Smooth muscle cell (in vitro differentiated cells): Measurements from ENCODE around the gene AKT1. TPM values are rescaled to one million over a fixed set of nuclear protein-coding genes. Genes with fewer than 3 reads are reported as not detected.
A peak's percentile ranks its signal among the peaks of the same experiment; 100 is the strongest.
"Not testable (repeated sequence)": the region's sequence is repeated elsewhere in the genome, so short reads cannot be mapped to it uniquely, and the experiment has no call there.

Experiments used
- DNase-seq: peaks from one replicate; lab custom pipeline; 2025; ENCODE audit not compliant: unreplicated experiment; lab: John Stamatoyannopoulos, UW
- H2AFZ ChIP-seq: fragments of 200-600 bp; sonication (generic); 2 replicates; pipeline ENCODE4 v1.6.0; 2016; ENCODE audit warnings: antibody characterized with exemption, low read depth, mild to moderate bottlenecking
- H3F3A ChIP-seq: fragments of 200-600 bp; sonication (generic); 2 replicates; pipeline ENCODE4 v1.6.0; 2017; ENCODE audit warnings: antibody characterized with exemption, low read depth
- H3K27ac ChIP-seq: fragments of 200-600 bp; sonication (generic); 2 replicates; pipeline ENCODE4 v1.5.1; 2016; ENCODE audit warnings: low read depth, mild to moderate bottlenecking
- H3K27me3 ChIP-seq: fragments of 200-600 bp; sonication (generic); 2 replicates; pipeline ENCODE4 v1.6.1; 2016; ENCODE audit warnings: low read depth, mild to moderate bottlenecking
- H3K36me3 ChIP-seq: fragments of 200-600 bp; sonication (generic); 2 replicates; pipeline ENCODE4 v1.5.1; 2016; ENCODE audit warnings: low read depth
- H3K4me1 ChIP-seq: fragments of 200-600 bp; sonication (generic); 2 replicates; pipeline ENCODE4 v1.5.1; 2016; ENCODE audit warnings: low read depth
- H3K4me2 ChIP-seq: fragments of 200-600 bp; sonication (generic); 2 replicates; pipeline ENCODE4 v1.6.0; 2016; ENCODE audit warnings: mild to moderate bottlenecking
- H3K4me3 ChIP-seq: fragments of 200-600 bp; sonication (generic); 2 replicates; pipeline ENCODE4 v1.5.1; 2016; ENCODE audit warnings: mild to moderate bottlenecking
- H3K79me2 ChIP-seq: fragments of 200-600 bp; sonication (generic); 2 replicates; pipeline ENCODE4 v1.6.0; 2016; ENCODE audit warnings: low read depth, mild to moderate bottlenecking
- H3K9ac ChIP-seq: fragments of 200-600 bp; sonication (generic); 2 replicates; pipeline ENCODE4 v1.6.0; 2016; ENCODE audit warnings: low read depth
- H3K9me3 ChIP-seq: fragments of 200-600 bp; sonication (generic); replicated peaks from 2 replicates; pipeline ENCODE4 v1.5.1; 2016; ENCODE audit warnings: low read depth
- H4K20me1 ChIP-seq: fragments of 200-600 bp; sonication (generic); 2 replicates; pipeline ENCODE4 v1.6.0; 2016; ENCODE audit warnings: low read depth
- CTCF ChIP-seq: fragments of 200-600 bp; sonication (generic); IDR thresholded peaks from 2 replicates; pipeline ENCODE4 v1.5.1; 2017; ENCODE audit warnings: borderline replicate concordance, mild to moderate bottlenecking, antibody characterized with exemption; ENCODE audit not compliant: insufficient read depth, poor library complexity, severe bottlenecking
- WGBS: methylation state at CpG from one replicate; pipeline ENCODE4 v1.1.7; 2016; ENCODE audit warnings: low lambda C conversion rate; 5-methylcytosine and 5-hydroxymethylcytosine counted together
- polyA plus RNA-seq: library from polyadenylated mRNA; unstranded; fragments of >200 nt; fragmentation: Nextera tagmentation; extraction: Ambion mirVana; gene quantifications from 2 replicates; pipeline ENCODE4 v1.2.1, GENCODE V29; 2016
- total RNA-seq: library from RNA; depleted of rRNA; stranded (reverse); fragments of >200 nt; gene quantifications from 2 replicates; pipeline ENCODE4 v1.2.3, GENCODE V29; 2014

AKT1 gene
- total and polyA plus RNA-seq, 2 experiments from 2014 or later, result 99.9 to 189 TPM

- Histone ChIP-seq H3F3A (no peaks in the 10 kb centered on the region), H3K36me3 (no peaks in the 10 kb centered on the region), H3K4me2 (peak overlapping the region; percentile 89), H3K27me3 (no peaks in the 10 kb centered on the region), H3K9ac (peak overlapping the region; percentile 69), H3K4me3 (peak overlapping the region; percentile 71), H2AFZ (peak overlapping the region; percentile 87), H3K79me2 (peaks cover 34% of the 10 kb centered on the region), H3K27ac (peak overlapping the region; percentile 76), H3K4me1 (peaks cover 7% of the 10 kb centered on the region), H3K9me3 (no peaks in the 10 kb centered on the region), H4K20me1 (peaks cover 39% of the 10 kb centered on the region)
- DNase-seq, result no peak
- 19% methylated on average over 10 of the region's 21 CpGs for WGBS
- no peak for TF ChIP-seq CTCF
Observed at GRCh38 chr14:104752423-104752734, 43.2 kb downstream of the AKT1 start.

GRCh38 chr14:104751539-104752422, 43.8 kb downstream of the AKT1 start:
- DNase-seq, result no peak
- no peaks in the 10 kb centered on the region for H3F3A ChIP-seq
- H3K4me1 ChIP-seq, result peaks cover 7% of the 10 kb centered on the region
- H2AFZ ChIP-seq, result peak overlapping the region; percentile 87
- no peaks in the 10 kb centered on the region for H3K27me3 ChIP-seq
- 93% methylated on average over 84 of the region's 90 CpGs for WGBS
- no peak for TF ChIP-seq CTCF
- peak overlapping the region; percentile 76 for H3K27ac ChIP-seq
- H3K9me3 ChIP-seq, result no peaks in the 10 kb centered on the region
- peaks cover 33% of the 10 kb centered on the region for H4K20me1 ChIP-seq
- peak overlapping the region; percentile 89 for H3K4me2 ChIP-seq
- peaks cover 34% of the 10 kb centered on the region for H3K79me2 ChIP-seq
- H3K9ac ChIP-seq, result peak overlapping the region; percentile 69
- H3K4me3 ChIP-seq, result peak overlapping the region; percentile 71
- H3K36me3 ChIP-seq, result no peaks in the 10 kb centered on the region

GRCh38 chr14:104750753-104751057, 44.8 kb downstream of the AKT1 start:
- H4K20me1 ChIP-seq, result peaks cover 22% of the 10 kb centered on the region
- not testable (repeated sequence) for H3K4me3 ChIP-seq, H3K4me2 ChIP-seq, H3K27me3 ChIP-seq, DNase-seq, H3K4me1 ChIP-seq, H3K36me3 ChIP-seq, H3K27ac ChIP-seq, H3F3A ChIP-seq, H2AFZ ChIP-seq, H3K9ac ChIP-seq, H3K9me3 ChIP-seq
- peaks cover 26% of the 10 kb centered on the region for H3K79me2 ChIP-seq
- whole genome bisulfite sequencing, result 92% methylated on average over 5 of the region's 5 CpGs

GRCh38 chr14:104750056-104750752, 45.3 kb downstream of the AKT1 start:
- Histone ChIP-seq H3K9me3 (no peaks in the 10 kb centered on the region), H4K20me1 (peaks cover 17% of the 10 kb centered on the region), H3K4me3 (no peak overlapping the region), H3K36me3 (no peaks in the 10 kb centered on the region), H3K27me3 (no peaks in the 10 kb centered on the region), H3K27ac (no peak overlapping the region), H2AFZ (no peak overlapping the region), H3K4me1 (peaks cover 7% of the 10 kb centered on the region), H3K9ac (no peak overlapping the region), H3K4me2 (no peak overlapping the region), H3F3A (no peaks in the 10 kb centered on the region), H3K79me2 (peaks cover 22% of the 10 kb centered on the region)
- TF ChIP-seq CTCF, result no peak
- no peak for DNase-seq
- WGBS, result 95% methylated on average over 12 of the region's 12 CpGs
